HepG2 (cell line): ENCODE data around the gene SYNGR1. TPM values are rescaled to one million over a fixed set of nuclear protein-coding genes. Genes with fewer than 3 reads are reported as not detected.

Experiments
- ATAC-seq: fragments of 200-7000 bp; cut with Tn5 transposase; 3 replicates; pipeline ENCODE4 v1.9.1; 2020; ENCODE audit warnings: mild to moderate bottlenecking, moderate library complexity
- BruUV-seq: library from RNA; stranded (reverse); fragments of 400-500 nt; replicated peaks from 2 replicates; lab custom pipeline; 2021; lab: Mats Ljungman, UMichigan
- CTCF ChIA-PET: fragments of 300-600 bp; formaldehyde crosslinking; extraction: SDS; loops from one replicate; lab custom pipeline; 2021; ENCODE audit warnings: low total read pairs, inconsistent platforms, low intra/inter-chr PET ratio; lab: Yijun Ruan, JAX
- POLR2A ChIA-PET: fragments of 350-600 bp; sonication (Branson Sonifier 250); formaldehyde crosslinking; loops from one replicate; lab custom pipeline; 2020; ENCODE audit warnings: antibody characterized with exemption, inconsistent platforms; lab: Yijun Ruan, JAX
- DNase-seq: peaks from one replicate; pipeline ENCODE4 v3.0.0-alpha.2; 2015; ENCODE audit warnings: low spot score
- FAIRE-seq: peaks from 3 replicates; lab custom pipeline; 2011; peaks lifted over from hg19 to GRCh38; lab: Jason Lieb, UNC
- H2AFZ ChIP-seq: one replicate; pipeline ENCODE4 v1.6.1; 2011; ENCODE audit warnings: low read length, inconsistent platforms
- H3K27ac ChIP-seq: fragments of 300-600 bp; 3 replicates; pipeline ENCODE4 v1.8.0; 2011; ENCODE audit warnings: mixed run types, mild to moderate bottlenecking, mixed read lengths, low read length, inconsistent platforms; ENCODE audit not compliant: insufficient read depth; ENCODE audit errors: extremely low read length
- H3K27me3 ChIP-seq, 2 experiments: fragments of 200-600 bp in 1 of 2; 2 replicates in 1 of 2; 3 replicates in 1 of 2; pipeline versions ENCODE4 v1.6.0 to v1.8.0; 2011; ENCODE audit warnings: low read length in 2 of 2, mild to moderate bottlenecking in 2 of 2, moderate library complexity in 2 of 2, inconsistent platforms in 1 of 2; ENCODE audit not compliant: insufficient read depth in 2 of 2, control insufficient read depth in 1 of 2
- H3K36me3 ChIP-seq, 2 experiments: fragments of 200-600 bp in 1 of 2; replicated peaks in 1 of 2; 2 replicates in 1 of 2; 3 replicates in 1 of 2; pipeline versions ENCODE4 v1.5.1 to v1.8.0; 2011; ENCODE audit warnings: low read length in 2 of 2, inconsistent platforms in 1 of 2; ENCODE audit not compliant: insufficient read depth in 2 of 2, control insufficient read depth in 1 of 2
- H3K4me1 ChIP-seq: 2 replicates; pipeline ENCODE4 v1.5.1; 2012; ENCODE audit warnings: low read length, inconsistent platforms; ENCODE audit not compliant: insufficient read depth
- H3K4me2 ChIP-seq: 2 replicates; pipeline ENCODE4 v1.6.0; 2011; ENCODE audit warnings: low read depth, low read length, inconsistent platforms
- H3K4me3 ChIP-seq, 3 experiments: fragments of 200-600 bp in 1 of 3; sonication (generic), shearing (Covaris generic) in 1 of 3; replicated peaks in 1 of 3; 2 replicates each; pipeline ENCODE4 v1.5.1; 2011 to 2016; ENCODE audit warnings: low read length in 3 of 3, inconsistent platforms in 2 of 3, low read depth in 2 of 3, mild to moderate bottlenecking in 2 of 3, control low read depth in 1 of 3, mixed read lengths in 1 of 3; ENCODE audit not compliant: insufficient read depth in 1 of 3
- H3K79me2 ChIP-seq: one replicate; pipeline ENCODE4 v1.6.1; 2011; ENCODE audit warnings: low read length, inconsistent platforms; ENCODE audit not compliant: insufficient read depth
- H3K9ac ChIP-seq: 2 replicates; pipeline ENCODE4 v1.6.0; 2011; ENCODE audit warnings: mild to moderate bottlenecking, low read depth, low read length, inconsistent platforms; ENCODE audit not compliant: insufficient read depth
- H3K9me3 ChIP-seq: 2 replicates; pipeline ENCODE4 v1.5.1; 2012; ENCODE audit warnings: mild to moderate bottlenecking, low read length
- H4K20me1 ChIP-seq: 2 replicates; pipeline ENCODE4 v1.6.0; 2011; ENCODE audit warnings: inconsistent platforms, mild to moderate bottlenecking, low read length, moderate library complexity; ENCODE audit not compliant: insufficient read depth
- AGO2 ChIP-seq: fragments of 200-400 bp; formaldehyde crosslinking; optimal IDR thresholded peaks from 2 replicates; pipeline ENCODE3; 2017; ENCODE audit warnings: mild to moderate bottlenecking, low read depth, low read length, moderate library complexity
- CTCF ChIP-seq: sonication (generic); formaldehyde crosslinking; IDR thresholded peaks from 2 replicates; pipeline ENCODE4 v1.5.0; 2020; ENCODE audit warnings: mild to moderate bottlenecking, missing genetic modification reagents, moderate library complexity
- MTERF4 ChIP-seq: sonication (generic); formaldehyde crosslinking; IDR thresholded peaks from 2 replicates; pipeline ENCODE4 v1.8.0; 2023; ENCODE audit warnings: mild to moderate bottlenecking, missing genetic modification reagents
- NR1H2 ChIP-seq: sonication (generic); formaldehyde crosslinking; IDR thresholded peaks from 2 replicates; pipeline ENCODE4 v1.8.1; 2022; ENCODE audit warnings: low read depth, missing genetic modification reagents, borderline replicate concordance
- PHB2 ChIP-seq: fragments of 450-650 bp; IDR thresholded peaks from 2 replicates; pipeline ENCODE4 v1.6.1; 2018; ENCODE audit not compliant: partially characterized antibody
- POLR2AphosphoS5 ChIP-seq: IDR thresholded peaks from 2 replicates; pipeline ENCODE4 v1.6.1; 2012; ENCODE audit warnings: low read depth, low read length
- RBFOX2 ChIP-seq: fragments of 200-400 bp; formaldehyde crosslinking; IDR thresholded peaks from 2 replicates; pipeline ENCODE4 v1.6.1; 2017; ENCODE audit warnings: low read depth, mild to moderate bottlenecking, low read length
- ZBED4 ChIP-seq: sonication (generic); formaldehyde crosslinking; IDR thresholded peaks from 2 replicates; pipeline ENCODE4 v1.4.0; 2020; ENCODE audit warnings: missing genetic modification reagents, borderline replicate concordance
- ZBTB7B ChIP-seq: sonication (generic); formaldehyde crosslinking; IDR thresholded peaks from 2 replicates; pipeline ENCODE4 v1.4.0; 2020; ENCODE audit warnings: missing genetic modification reagents
- ZFY ChIP-seq: sonication (generic); formaldehyde crosslinking; IDR thresholded peaks from 2 replicates; pipeline ENCODE4 v1.4.0; 2020; ENCODE audit warnings: missing genetic modification reagents
- ZNF280B ChIP-seq: sonication (generic); formaldehyde crosslinking; IDR thresholded peaks from 2 replicates; pipeline ENCODE4 v1.5.0; 2020; ENCODE audit warnings: missing genetic modification reagents, mild to moderate bottlenecking, borderline replicate concordance
- WGBS: methylation state at CpG from one replicate; pipeline ENCODE4 v1.1.6; 2017; ENCODE audit warnings: low lambda C conversion rate; 5-methylcytosine and 5-hydroxymethylcytosine counted together
- in situ Hi-C: cut with HindIII; loops from 2 replicates; pipeline ENCODE4 v1.10.0; 2017; ENCODE audit warnings: low pct_unique_long_range_greater_than_20kb; ENCODE audit not compliant: extremely low pct_ligation_motif_present
- intact Hi-C: fragments of 100-400 bp; cut with micrococcal nuclease; formaldehyde crosslinking; loops from one replicate; pipeline ENCODE4 v1.10.0; 2022; ENCODE audit not compliant: unreplicated experiment
- polyA plus RNA-seq, 8 experiments: library from polyadenylated mRNA; depleted of rRNA in 3 of 8; stranded (reverse) in 7 of 8; unstranded in 1 of 8; fragments of >200 nt; fragmentation: Illumina TruSeq in 4 of 8; extraction: Trizol in 4 of 8; gene quantifications; 2 replicates each; pipeline versions ENCODE4 v1.2.1 to v1.2.3, GENCODE V29; 2011 to 2016; ENCODE audit warnings: low read depth in 4 of 8, missing spikeins in 1 of 8, mixed read lengths in 1 of 8; ENCODE audit not compliant: insufficient read depth in 1 of 8
- total RNA-seq, 5 experiments: library from RNA; depleted of rRNA; stranded (reverse); fragments of >200 nt; fragmentation: Illumina TruSeq; extraction: Trizol; gene quantifications; 2 replicates each; pipeline ENCODE4 v1.2.3, GENCODE V29; 2016; ENCODE audit warnings: low read depth in 1 of 5

The SYNGR1 gene
- total and polyA plus RNA-seq, 2 of the 13 experiments (the other 11 are each of a cell fraction or from before 2014, with no cell fraction given) = 0.27 to 2.7 TPM

GRCh38 chr22:39313258-39314001 is 36.4 kb upstream of the SYNGR1 start (continued):
- peak; percentile 84 for TF ChIP-seq AGO2
- no peak for TF ChIP-seq ZBTB7B (CRISPR knock-in tag)
- peak; percentile 33; the same call in 1 of the 2 replicates for TF ChIP-seq POLR2AphosphoS5
- TF ChIP-seq ZNF280B = no peak
- 0 out of 2 replicates have a peak, but pooled peaks have one; percentile 37 for TF ChIP-seq MTERF4 (CRISPR knock-in tag)

GRCh38 chr22:39314251-39314971 is 35.4 kb upstream of the SYNGR1 start:
- Histone ChIP-seq H3K27ac (no peak overlapping the region), H3K4me2 (no peak overlapping the region; the same call in 1 of the 2 replicates), H3K4me1 (peaks cover 62% of the 10 kb centered on the region), H3K4me3 (peak overlapping the region in 1 of 3 experiments; percentile 9; a peak in 1 of 6 replicates), H4K20me1 (peaks cover 72% of the 10 kb centered on the region), H3K9ac (no peak overlapping the region), H2AFZ (no peak overlapping the region), H3K36me3 (peaks cover 44 to 68% of the 10 kb centered on the region in 2 experiments), H3K27me3 (no peaks in the 10 kb centered on the region; a peak in 1 of 5 replicates), H3K79me2 (peaks cover 46% of the 10 kb centered on the region), H3K9me3 (no peaks in the 10 kb centered on the region)
- intact Hi-C loops (no loop called here), in situ Hi-C loops (loop anchor here (5.0 kb wide), 1 partner anchor 142 kb away; no protein-coding TSS in a partner anchor)
- ChIA-PET CTCF (no interaction called here), POLR2A (interaction anchor here (1.6 kb wide), 1 partner anchor 14 kb away, joined by 5 read pairs; no protein-coding TSS in a partner anchor)
- WGBS = 98% methylated on average over 10 of the region's 14 CpGs
- FAIRE-seq (no peak), ATAC-seq (no peak), DNase-seq (no peak)
- no TSS peak for BruUV-seq
- no peak for TF ChIP-seq PHB2
- no peak for TF ChIP-seq NR1H2 (CRISPR knock-in tag)
- peak; percentile 34 for TF ChIP-seq POLR2AphosphoS5
- 0 out of 2 replicates have a peak, but pooled peaks have one; percentile 24 for TF ChIP-seq ZFY
- 0 out of 2 replicates have a peak, but pooled peaks have one; percentile 21 for TF ChIP-seq CTCF (CRISPR knock-in tag)
- no peak for TF ChIP-seq ZBED4 (CRISPR knock-in tag)
- peak; percentile 64 for TF ChIP-seq AGO2
- TF ChIP-seq RBFOX2 = peak; percentile 46; the same call in 1 of the 2 replicates
